G401 (cell line): ENCODE results near the gene SNUPN. TPM values are rescaled to one million over a fixed set of nuclear protein-coding genes. Genes with fewer than 3 reads are reported as not detected.

Source experiments
- DNase-seq: peaks from one replicate; pipeline ENCODE4 v3.0.0-alpha.2; 2015; ENCODE audit warnings: low spot score
- in situ Hi-C: cut with HindIII; loops from 2 replicates; pipeline ENCODE4 v1.10.0; 2016; ENCODE audit warnings: low sequenced_read_pairs, mixed read lengths
- total RNA-seq: library from RNA; depleted of rRNA; stranded (reverse); fragments of >200 nt; shearing (Covaris generic); gene quantifications from 2 replicates; pipeline ENCODE4 v1.2.3, GENCODE V29; 2014; rRNA removed

SNUPN gene
- 19.3 and 37.4 TPM in 2 replicates for total RNA-seq

DNA sequence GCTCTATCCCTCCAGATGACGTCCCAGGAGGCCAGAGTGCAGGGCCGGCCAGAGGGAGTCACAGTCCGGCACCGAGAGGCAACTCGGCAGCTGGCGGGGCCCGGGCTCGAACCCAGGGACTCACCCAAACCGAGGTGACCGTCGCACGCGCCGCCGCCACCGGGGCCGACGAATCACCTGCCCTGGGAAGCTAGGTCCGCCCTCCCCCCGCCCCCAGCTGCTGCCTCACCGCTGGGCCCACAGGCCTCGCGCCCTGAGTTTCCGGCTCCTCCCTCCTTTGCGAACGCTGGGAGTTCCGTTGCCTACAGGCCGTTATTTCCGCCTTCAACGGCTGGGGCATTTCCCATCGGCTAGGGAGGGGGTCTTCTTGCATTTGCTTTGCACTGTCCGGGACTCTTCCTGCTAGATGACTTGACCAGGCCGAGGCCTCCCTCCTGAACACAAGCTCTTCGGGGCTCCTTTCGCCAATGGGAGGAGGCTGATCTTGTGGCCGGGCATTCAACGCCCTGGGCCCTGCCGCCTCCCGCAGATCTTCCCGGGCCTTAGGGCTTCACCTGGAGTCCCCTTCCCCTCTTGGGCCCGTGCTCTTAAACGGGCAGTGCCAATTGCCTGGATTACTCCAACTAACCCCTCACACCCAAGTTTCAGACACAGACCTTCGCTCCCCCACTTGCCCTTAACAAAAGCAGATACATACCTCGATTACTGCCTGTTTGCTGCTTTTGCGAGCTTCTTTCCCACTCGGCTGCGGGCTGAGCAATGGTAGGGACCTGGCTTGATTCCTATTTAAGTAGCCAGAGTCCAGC, at the start of gene SNUPN:
Gene SNUPN, minus strand, starts transcription at position 184 of the 806 bp plus-strand sequence. CDS start 4,674 bp downstream, outside the sequence.
- DNase-seq, result peak; percentile 94
- in situ Hi-C loops, result no loop called here

DNA sequence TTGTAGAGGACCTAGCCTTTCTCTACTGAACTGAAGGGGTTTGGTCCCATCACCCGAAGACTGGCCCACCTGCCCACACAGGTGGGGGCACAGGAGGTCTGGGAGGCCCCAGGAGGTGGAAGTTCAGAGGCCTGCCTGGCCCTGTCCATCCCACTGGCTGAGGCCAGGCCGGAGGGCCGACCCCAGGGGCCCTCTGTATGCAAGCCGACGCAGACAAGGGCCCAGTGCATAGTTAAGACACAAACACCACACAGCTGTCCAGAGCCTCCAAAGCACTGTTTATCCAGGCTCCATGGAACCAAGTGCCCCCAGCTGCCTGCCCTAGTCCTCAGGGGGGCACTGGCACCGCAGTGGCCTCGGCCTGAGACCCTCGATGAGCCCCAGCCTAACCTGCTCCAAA, 48.8 kb upstream of the SNUPN start:
- DNase-seq, result no peak
- in situ Hi-C loops, result no loop called here

DNA sequence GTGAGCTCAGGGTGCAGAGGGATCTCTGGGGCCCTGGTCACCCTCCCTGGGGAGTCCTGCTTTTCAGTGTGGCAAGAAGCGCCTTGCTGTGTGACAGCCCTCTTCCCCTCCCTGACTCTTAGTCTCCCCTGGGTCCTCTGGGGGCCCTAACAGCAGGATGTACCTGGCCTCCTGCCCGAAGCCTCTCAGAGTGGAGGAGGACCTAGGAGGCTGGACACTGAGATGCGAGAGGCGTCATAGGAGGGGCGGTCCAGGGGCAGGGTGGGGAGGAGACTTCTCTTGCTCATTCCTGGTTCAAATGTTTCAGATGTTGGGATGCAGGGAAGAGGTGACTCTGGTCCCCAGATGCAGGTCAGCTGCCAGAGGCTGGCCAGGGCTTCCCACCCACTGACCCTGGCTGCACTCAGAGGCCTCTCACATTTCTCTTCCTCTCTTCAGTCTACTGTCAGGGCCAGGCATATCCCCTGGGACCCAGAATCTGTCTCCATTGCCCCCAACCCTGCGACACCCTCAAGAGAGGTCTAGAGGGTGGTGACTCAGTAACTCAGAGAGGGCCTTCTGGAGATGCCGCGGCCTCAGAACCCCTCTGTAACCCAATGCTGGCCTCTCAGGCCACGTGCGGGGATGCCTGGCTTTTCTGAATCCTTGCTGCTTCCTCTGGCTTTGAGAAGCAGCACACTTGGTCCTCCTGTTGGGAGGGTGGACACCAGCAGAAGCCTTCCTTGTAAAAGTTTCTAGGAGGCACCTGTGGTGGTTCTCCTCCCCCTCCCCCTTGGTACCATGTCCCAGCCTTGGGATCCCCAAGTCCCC, 48.1 kb upstream of the SNUPN start:
- peak; percentile 34 for DNase-seq
- in situ Hi-C loops, result no loop called here

DNA sequence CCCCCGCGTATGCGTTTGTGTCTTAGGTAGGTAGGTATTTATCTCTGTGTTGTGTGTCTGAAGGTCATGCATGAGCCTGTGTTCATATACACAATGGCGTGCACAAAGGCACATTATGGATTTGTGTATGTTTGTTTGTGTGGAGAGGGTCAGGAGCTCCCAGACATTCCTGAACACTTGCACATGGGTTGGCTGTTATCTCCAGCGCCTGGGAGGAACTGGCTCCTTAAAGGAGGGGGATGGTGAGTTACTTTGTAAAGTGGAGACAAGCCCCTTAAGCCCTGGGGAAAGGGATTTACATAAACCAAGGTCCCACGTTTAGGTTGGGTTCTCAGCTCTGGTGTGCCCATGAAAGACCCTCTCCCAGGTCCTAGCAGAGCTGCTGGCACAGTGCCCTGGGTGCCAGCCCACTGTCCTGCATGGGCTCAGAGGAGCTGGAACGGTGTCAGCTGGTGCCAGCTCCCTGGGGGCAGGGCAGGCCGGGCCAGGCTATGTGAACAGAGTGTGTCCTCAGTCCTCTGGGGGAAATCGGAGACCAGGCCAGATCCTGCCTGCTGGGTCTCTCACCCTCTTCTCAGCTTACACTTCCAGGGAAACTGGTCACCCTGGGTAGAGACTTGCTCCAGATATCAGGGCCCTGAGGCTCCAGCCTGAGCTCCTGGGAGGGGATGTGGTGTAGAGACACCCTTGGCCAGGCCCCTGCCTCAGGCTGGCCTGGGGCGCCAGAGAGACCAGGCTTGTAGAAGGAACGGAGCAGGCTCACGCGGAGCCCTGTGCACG, 47.3 kb upstream of the SNUPN start:
- in situ Hi-C loops, result no loop called here
- DNase-seq, result no peak

DNA sequence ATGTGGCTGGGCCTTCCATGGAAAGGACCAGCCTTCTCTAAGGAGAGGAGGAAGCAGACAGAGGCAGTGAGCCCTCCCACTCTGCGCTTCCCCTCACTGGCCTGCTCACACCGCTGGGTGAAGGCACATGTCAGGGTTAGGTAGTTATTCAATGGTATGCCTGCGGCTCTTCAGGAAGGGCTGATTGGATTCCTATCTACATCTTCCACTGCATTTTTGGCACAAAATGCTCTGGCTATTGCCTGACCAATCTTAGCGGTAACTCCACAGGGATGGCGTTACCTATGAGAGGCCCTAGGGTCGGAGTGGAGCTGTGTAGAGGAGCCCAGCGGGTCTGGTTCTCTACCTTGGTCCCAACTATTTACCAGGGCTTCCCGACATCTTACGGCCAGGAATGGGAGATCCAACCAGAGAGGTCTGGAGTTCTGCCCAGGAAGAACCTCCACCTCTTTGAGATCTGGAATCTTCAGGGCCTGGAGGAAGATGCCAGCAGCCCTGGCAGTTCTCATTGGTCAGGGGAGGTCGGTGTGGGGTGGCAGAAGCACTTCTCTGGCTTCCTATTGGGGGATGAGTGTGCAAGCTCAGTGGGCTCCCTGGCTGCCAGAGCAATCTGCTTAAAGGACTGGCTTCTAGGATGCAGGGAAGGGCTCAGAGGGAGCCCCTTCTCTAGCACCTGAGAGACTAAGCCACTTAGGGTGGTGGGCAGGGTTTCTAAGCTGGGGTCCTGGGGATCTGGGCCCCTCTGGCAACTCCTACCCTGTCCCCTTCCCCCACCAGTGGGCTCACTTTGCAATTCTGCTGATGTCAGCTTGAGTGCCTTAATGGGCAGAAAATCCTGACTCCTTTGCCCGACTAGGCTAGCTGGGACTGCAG, 46.4 kb upstream of the SNUPN start:
- no peak for DNase-seq
- in situ Hi-C loops, result no loop called here

DNA sequence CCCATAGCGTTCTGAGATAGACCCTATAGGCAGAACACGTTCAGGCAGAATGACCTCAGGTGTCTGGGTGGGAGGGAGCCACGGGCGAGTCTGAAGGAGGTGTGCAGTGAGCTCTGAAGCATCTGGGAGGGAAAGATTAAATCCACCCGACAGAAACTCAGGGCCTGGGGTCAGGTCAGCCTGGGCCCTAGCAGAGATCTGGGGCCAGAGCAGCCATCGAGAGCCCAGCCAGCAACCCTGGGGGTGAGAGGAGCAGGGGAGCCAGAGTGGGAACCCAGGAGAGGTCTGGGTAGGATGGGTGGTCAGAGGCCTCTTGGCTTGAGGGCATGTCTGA, 44.3 kb upstream of the SNUPN start:
- DNase-seq, result no peak
- in situ Hi-C loops, result no loop called here

DNA sequence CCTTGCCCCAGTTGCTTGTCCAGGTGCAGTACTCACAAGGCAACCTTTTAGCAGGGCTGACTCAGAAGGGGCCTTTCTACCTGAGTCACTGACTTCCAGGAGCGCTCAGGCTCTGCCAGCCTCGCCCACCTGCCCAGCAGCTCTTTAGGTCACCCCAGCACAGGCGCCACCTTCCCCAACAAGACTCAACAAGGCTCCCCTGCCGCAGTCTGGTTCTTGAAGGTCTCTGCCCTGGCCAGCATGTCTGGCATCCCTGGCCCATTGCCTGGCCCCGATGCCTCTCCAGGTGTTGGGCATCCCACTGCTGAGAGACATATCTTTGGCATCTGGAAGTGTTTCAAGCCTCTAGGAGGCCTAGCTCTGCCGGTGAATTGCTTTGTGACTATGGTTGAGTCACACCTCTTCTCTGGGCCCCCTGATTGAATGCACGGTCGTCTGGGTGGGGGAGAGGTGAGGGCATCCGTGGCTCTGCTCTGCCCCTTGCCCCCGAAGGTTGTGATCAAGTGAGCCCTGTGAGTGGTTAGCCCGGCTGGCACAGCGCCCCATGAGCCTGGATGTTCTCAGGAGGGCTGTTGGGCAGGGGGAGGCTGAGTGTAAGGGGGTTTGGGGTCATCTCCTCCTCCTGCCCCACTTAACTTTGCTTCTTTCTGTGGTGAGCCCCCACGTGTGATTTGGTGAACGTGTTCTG, 43.8 kb upstream of the SNUPN start:
- DNase-seq, result no peak
- in situ Hi-C loops, result no loop called here

DNA sequence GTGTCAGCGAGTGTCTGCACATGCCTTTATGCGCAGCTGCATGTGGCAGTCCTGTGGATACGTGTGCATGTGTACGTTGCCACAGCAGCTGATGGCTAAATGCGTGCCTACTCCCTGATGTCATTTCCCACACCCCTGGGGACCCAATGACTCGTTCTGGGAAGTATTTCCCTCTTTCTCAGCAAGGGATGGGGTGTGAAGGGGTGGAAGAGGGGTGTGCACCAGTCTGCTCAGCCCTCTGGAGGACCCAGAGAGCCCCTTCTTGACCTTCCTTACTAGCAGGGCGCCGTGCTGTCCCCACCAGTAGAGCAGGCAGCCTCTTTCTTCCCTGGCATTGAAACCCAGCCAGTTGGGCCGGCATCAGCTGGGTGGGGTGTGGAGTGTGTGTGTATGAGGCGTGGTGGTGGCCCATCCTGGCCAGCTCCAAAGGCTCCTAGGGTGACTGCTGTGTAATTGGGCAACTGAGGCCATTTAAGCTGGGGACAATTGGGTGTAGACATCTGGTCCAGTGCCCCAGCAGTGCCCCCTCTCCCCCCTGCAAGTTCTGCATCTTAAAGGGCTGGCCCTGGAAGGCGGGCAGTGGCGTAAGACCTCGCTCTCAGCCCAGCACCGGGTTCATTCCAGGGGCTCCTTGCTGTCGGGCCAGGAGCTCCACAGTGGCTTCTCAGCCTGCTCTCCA, 41.4 kb upstream of the SNUPN start:
- in situ Hi-C loops, result no loop called here
- no peak for DNase-seq

DNA sequence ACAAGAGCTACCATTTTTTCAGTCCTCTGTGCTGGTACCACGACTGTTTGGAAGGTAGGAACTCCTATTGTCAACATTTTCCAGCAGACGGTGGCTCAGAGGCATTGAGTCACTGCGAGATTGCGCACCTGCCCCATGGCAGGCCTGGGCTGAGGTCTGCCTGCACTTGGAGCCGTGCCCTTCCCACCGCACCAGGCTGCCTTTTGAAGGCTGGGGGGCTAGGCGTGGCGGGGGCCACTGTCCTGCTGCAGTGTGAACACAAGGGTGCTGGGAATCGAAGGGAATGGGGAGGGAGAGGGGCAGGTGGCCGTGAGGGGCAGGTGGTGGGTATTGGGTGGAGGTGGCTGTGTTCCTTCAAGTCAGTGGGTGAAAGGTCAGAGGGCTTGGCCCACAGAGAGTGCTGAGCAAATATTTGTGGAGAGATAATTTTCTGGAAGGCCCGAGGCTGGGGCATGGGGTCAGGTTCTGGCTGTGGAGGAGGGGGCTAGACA, 38.5 kb upstream of the SNUPN start:
- in situ Hi-C loops, result no loop called here
- DNase-seq, result no peak

DNA sequence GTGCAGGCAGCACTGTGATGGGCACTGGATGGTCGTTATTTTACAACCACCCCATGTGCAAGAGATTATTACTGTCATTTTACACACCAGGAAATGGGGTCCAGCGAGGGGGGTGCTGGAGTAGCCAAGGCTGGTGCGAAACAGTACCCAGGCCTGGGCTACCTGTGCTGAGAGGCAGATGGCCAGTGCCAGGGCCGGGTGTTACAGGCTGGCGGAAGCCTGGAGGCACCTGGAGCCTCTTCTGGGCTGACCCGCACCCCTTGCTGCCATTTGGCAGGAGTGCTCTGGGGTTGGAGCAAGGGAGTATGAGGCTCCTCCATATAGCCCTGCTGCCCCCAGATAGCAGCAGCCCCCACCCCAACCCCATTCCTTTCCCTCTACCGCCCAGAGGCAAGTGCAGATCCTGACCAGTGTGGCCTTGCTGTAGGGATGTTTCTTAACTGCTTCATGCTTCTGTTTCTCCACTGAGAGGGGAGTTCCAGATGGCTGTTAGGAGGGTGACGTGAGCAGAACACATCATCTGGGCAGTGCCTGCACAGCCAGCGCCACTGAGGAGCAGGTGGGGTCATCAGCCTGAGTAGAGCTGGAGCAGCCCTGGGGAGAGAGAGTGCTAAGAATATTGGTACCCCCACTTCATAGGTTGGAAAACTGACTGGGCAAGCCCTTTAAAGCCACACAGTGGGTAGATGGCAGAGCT, 37.4 kb upstream of the SNUPN start:
- in situ Hi-C loops, result no loop called here
- DNase-seq, result no peak

DNA sequence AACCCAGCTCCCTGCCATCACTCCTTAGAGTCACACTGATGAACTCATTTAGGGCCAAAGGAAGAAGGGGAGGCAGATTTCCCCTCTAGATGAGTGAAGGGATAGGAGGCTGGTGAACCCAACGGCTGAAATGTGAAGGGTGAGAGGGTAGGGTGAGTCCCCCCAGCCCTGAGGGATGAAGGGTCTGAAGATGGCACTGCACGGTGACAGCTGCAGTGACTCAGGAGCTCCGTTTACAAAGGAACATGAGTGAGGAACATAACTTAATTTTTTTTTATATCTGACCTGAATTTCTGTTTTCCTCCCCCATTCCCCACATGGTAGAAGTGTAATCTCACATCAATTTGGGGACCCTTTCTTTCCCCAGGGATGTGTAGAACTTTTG, 36.2 kb upstream of the SNUPN start:
- DNase-seq, result no peak
- in situ Hi-C loops, result no loop called here

DNA sequence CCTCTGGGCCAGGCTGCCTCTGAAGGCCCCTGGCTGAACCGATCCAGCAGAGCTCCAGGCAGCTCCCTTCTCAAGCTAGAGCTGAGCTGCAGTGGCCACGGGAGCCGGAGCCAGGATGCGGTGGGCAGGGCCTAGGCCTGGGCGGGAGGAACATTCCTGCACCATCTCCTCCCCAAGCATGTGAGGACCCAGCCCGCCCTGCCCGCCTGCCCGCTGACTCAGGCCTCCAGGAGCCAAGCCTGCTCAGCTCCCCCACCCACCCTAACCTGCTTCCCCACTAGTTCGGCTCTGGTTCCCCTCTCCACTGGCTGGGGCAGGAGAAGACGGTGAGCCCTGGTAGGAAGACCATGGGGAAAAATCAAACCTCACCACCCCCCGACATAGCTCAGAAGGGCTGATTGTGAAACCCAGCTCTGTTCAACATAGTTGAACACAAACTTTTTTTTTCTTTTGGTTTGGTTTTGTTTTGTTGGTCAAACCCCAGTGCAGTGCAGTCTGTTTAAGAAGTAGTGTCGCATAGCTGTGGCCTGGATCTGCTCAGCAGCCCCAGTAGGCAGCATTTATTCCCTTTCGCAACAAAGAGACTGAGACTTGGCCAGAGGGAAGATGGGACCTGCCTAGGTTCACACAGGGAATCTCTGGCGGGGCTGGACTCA, 35.7 kb upstream of the SNUPN start:
- in situ Hi-C loops, result no loop called here
- no peak for DNase-seq

DNA sequence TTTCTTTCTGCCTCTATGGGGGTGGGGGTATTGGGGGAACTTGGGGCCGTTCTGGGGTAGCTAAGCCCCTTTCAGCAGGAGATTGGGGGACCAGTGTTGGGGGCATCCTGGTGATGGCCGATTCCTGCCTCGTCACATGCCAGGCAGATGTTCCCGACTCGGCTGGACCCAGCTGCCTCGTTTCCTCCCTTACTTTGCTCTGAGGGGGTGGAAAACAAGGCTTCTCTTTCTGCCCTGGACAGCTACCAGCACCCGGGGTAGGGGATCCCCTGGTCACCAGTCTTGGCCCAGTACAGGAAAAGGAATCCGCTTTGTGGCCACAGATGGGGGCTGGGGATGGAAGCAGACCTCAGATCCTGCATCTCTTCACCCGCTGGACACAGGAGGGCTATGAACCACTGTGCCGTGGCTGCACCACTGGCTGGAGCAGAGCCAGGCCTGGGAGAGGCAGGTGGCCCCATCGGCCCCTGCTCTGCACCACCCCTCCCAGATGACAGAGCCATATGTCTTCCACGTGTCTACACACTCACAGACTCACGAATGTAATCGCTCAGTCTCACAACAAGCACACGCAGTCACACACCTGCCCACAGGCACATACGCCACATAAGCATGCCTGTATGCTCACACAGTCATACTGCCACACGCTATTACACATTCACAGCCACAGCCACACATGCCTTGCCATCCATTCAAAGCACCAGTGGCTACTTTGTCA, 34.6 kb upstream of the SNUPN start:
- no peak for DNase-seq
- in situ Hi-C loops, result no loop called here

DNA sequence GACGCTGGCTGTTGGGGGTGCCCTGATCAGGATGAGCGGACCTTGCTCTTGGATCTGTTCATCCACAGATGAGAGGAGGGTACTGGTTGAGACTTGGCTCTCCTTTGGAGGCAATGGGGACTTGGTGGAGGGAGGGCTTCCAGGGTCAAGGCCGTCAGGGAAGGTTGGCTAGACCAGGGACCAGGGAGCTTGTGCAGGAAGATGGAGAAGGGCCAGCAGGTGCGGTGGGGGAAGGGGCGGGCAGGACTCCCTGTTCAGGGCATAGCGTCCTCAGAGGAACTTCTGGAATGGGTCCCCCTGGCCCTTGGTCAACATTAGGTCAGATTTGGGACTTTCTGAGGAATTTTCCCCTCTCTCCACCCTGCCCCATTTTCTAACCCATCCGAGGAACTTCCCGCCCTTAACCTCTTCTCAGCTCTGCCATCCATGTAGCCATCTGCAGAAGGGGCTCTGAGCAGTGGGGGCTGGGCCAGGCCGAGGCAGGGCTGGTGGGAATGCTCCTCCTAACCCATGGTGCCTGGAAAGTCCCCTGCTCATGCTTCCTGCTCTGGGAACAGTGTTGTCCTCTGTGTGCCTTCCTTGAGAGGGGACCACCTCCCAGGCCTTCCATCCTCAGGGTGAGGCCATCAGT, 33.7 kb upstream of the SNUPN start:
- in situ Hi-C loops, result no loop called here
- DNase-seq, result no peak

DNA sequence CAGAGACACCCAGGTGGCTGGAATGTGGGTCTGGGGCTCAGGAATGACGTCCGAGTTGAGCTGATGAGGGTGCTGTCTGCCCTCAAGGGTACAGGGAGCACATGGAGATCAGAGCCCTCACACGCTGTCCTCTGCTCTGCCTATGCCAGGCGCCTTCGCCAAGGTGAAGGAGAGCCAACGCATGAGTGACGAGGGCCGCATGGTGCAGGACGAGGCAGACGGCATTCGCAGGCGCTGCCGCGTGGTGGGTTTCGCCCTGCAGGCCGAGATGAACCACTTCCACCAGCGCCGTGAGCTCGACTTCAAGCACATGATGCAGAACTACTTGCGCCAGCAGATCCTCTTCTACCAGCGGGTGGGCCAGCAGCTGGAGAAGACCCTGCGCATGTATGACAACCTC, 31.3 kb upstream of the SNUPN start:
- DNase-seq, result no peak
- in situ Hi-C loops, result no loop called here

DNA sequence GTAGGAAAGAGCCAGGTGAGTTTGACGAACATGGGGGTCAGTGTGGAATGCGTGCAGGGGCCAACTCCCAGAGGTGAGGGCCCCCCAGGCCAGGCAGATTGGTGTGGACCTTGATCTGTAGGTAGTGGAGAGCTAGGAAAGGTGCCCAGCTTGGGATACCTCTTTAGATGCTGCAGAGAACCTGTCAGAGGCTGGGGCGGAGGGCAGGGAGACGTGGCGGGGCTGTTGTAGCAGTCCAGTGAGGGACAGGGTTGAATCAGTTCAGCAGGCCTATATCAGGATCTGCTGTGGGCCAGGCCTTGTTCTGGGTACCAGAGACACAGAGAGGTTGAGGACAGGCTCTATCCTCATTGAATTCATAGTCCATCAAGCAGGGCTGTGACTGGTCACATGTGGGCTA, 30.8 kb upstream of the SNUPN start:
- in situ Hi-C loops, result no loop called here
- DNase-seq, result no peak
